DOHH2 (cell line): ENCODE results near the gene SERINC2.

Experiments used
- H3F3A ChIP-seq: fragments of 200-600 bp; sonication (generic), shearing (Covaris generic); 2 replicates; pipeline ENCODE4 v1.6.0; 2016; ENCODE audit warnings: antibody characterized with exemption, mild to moderate bottlenecking; ENCODE audit not compliant: control insufficient read depth, insufficient read depth
- H3K27ac ChIP-seq: fragments of 200-600 bp; sonication (generic); 2 replicates; pipeline ENCODE4 v1.5.1; 2014; ENCODE audit warnings: low read depth, mild to moderate bottlenecking, low read length, moderate library complexity
- H3K27me3 ChIP-seq: fragments of 200-600 bp; sonication (generic); 2 replicates; pipeline ENCODE4 v1.6.1; 2014; ENCODE audit warnings: mild to moderate bottlenecking, low read length, mixed read lengths; ENCODE audit not compliant: control insufficient read depth
- H3K36me3 ChIP-seq: fragments of 200-600 bp; sonication (generic); 2 replicates; pipeline ENCODE4 v1.6.1; 2014; ENCODE audit warnings: mild to moderate bottlenecking, low read length, moderate library complexity, mixed read lengths; ENCODE audit not compliant: control insufficient read depth
- H3K4me1 ChIP-seq: fragments of 200-600 bp; sonication (generic); 2 replicates; pipeline ENCODE4 v1.6.1; 2014; ENCODE audit warnings: mild to moderate bottlenecking, low read length, mixed read lengths; ENCODE audit not compliant: control insufficient read depth
- H3K4me2 ChIP-seq: fragments of 200-600 bp; sonication (generic); 2 replicates; pipeline ENCODE4 v1.6.0; 2014; ENCODE audit warnings: mild to moderate bottlenecking, low read length, moderate library complexity
- H3K4me3 ChIP-seq: fragments of 200-600 bp; sonication (generic); 2 replicates; pipeline ENCODE4 v1.5.1; 2014; ENCODE audit warnings: mild to moderate bottlenecking, low read length, mixed read lengths
- H3K79me2 ChIP-seq: fragments of 200-600 bp; sonication (generic); 2 replicates; pipeline ENCODE4 v1.6.1; 2014; ENCODE audit warnings: mild to moderate bottlenecking, low read length, mixed read lengths; ENCODE audit not compliant: control insufficient read depth
- H3K9me2 ChIP-seq: fragments of 200-600 bp; sonication (generic); replicated peaks from 2 replicates; pipeline ENCODE4 v1.6.1; 2014; ENCODE audit warnings: mild to moderate bottlenecking, low read length, mixed read lengths; ENCODE audit not compliant: control insufficient read depth
- H3K9me3 ChIP-seq: fragments of 200-600 bp; sonication (generic); 2 replicates; pipeline ENCODE4 v1.6.1; 2014; ENCODE audit warnings: antibody characterized with exemption, low read length, mixed read lengths; ENCODE audit not compliant: control insufficient read depth, insufficient read depth
- H4K20me1 ChIP-seq: fragments of 200-600 bp; sonication (generic); 2 replicates; pipeline ENCODE4 v1.6.0; 2014; ENCODE audit warnings: low read depth, mild to moderate bottlenecking, antibody characterized with exemption, low read length, moderate library complexity; ENCODE audit not compliant: control insufficient read depth, insufficient read depth
- CTCF ChIP-seq: fragments of 200-600 bp; sonication (generic); IDR thresholded peaks from one replicate; pipeline ENCODE4 v1.5.1; 2014; ENCODE audit warnings: antibody characterized with exemption, mild to moderate bottlenecking, low read depth, low read length; ENCODE audit not compliant: poor library complexity, severe bottlenecking
- EZH2phosphoT487 ChIP-seq: fragments of 200-600 bp; sonication (generic); IDR thresholded peaks from 2 replicates; pipeline ENCODE4 v1.6.1; 2017; ENCODE audit warnings: borderline replicate concordance, mild to moderate bottlenecking, antibody characterized with exemption, low read length, moderate library complexity, mixed read lengths

The SERINC2 gene

GRCh38 chr1:31412732-31413404, at the start of gene SERINC2:
TSS of gene SERINC2 (plus strand) at chr1:31413213. CDS start at chr1:31413266, 53 bp downstream.
- Histone ChIP-seq H3K27ac (no peak within 1 kb of the TSS), H3K79me2 (no peaks in the 10 kb centered on the region), H3F3A (no peaks in the 10 kb centered on the region), H3K4me3 (peak within 1 kb of the TSS; percentile 82), H3K27me3 (peaks cover 43% of the 10 kb centered on the region), H4K20me1 (no peaks in the 10 kb centered on the region), H3K36me3 (no peaks in the 10 kb centered on the region), H3K4me1 (peaks cover 17% of the 10 kb centered on the region), H3K9me3 (no peaks in the 10 kb centered on the region), H3K9me2 (no peaks in the 10 kb centered on the region), H3K4me2 (peak within 1 kb of the TSS; percentile 99)
- TF ChIP-seq CTCF (no peak), EZH2phosphoT487 (no peak)

- H3K4me3 ChIP-seq, result no peak overlapping the region
- H3K27ac ChIP-seq, result no peak overlapping the region
- no peak overlapping the region for H3K4me2 ChIP-seq
- H3K79me2 ChIP-seq, result no peaks in the 10 kb centered on the region
- TF ChIP-seq EZH2phosphoT487, result no peak
- no peaks in the 10 kb centered on the region for H3K9me2 ChIP-seq
- peaks cover 6% of the 10 kb centered on the region for H3K36me3 ChIP-seq
- no peaks in the 10 kb centered on the region for H3K9me3 ChIP-seq
- no peaks in the 10 kb centered on the region for H4K20me1 ChIP-seq
- H3F3A ChIP-seq, result no peaks in the 10 kb centered on the region
- no peaks in the 10 kb centered on the region for H3K27me3 ChIP-seq
- H3K4me1 ChIP-seq, result no peaks in the 10 kb centered on the region
These were observed 48.3 kb upstream of the SERINC2 start for GRCh38 chr1:31364561-31365250.

- H3K9me3 ChIP-seq, result no peaks in the 10 kb centered on the region
- H4K20me1 ChIP-seq, result no peaks in the 10 kb centered on the region
- H3K4me1 ChIP-seq, result no peaks in the 10 kb centered on the region
- no peak overlapping the region for H3K4me3 ChIP-seq
- no peaks in the 10 kb centered on the region for H3K79me2 ChIP-seq
- no peaks in the 10 kb centered on the region for H3F3A ChIP-seq
- no peak overlapping the region for H3K4me2 ChIP-seq
- TF ChIP-seq CTCF (no peak), EZH2phosphoT487 (no peak)
- no peak overlapping the region for H3K27ac ChIP-seq
- H3K27me3 ChIP-seq, result no peaks in the 10 kb centered on the region
- H3K9me2 ChIP-seq, result no peaks in the 10 kb centered on the region
- peaks cover 6% of the 10 kb centered on the region; the same call in 1 of the 2 replicates for H3K36me3 ChIP-seq
These were observed 46.2 kb upstream of the SERINC2 start for GRCh38 chr1:31366796-31367195.

DNA sequence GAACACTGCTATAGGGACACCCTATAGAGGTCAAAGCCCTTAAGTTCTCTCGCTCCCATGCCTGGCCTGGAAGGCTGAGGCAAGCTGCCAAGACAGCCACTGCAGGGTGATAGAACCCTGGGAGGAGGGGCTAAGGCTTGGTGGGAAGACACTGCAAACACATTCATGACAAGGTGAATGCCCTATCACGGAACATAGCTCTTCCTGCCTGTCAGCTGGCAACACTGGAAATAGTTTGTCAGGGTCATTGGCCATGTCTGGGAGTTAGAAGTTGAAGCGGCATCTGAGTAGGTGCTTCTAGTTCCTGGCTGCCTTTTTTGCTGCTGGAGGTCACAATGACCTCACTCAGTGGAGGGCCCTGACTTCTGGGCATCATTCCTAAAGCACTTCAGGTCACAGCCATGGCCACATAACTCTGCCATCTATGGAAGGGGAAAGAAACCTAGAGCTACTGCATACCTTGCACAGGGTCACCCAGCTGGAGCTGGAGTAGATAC, 44.4 kb upstream of the SERINC2 start:
- H3K4me1 ChIP-seq, result peaks cover 4% of the 10 kb centered on the region; the same call in 1 of the 2 replicates
- H4K20me1 ChIP-seq, result no peaks in the 10 kb centered on the region
- peaks cover 5% of the 10 kb centered on the region; the same call in 1 of the 2 replicates for H3K27me3 ChIP-seq
- H3F3A ChIP-seq, result no peaks in the 10 kb centered on the region
- H3K27ac ChIP-seq, result no peak overlapping the region
- no peak overlapping the region for H3K4me2 ChIP-seq
- peaks cover 6% of the 10 kb centered on the region; the same call in 1 of the 2 replicates for H3K36me3 ChIP-seq
- no peak overlapping the region for H3K4me3 ChIP-seq
- no peaks in the 10 kb centered on the region for H3K79me2 ChIP-seq
- TF ChIP-seq EZH2phosphoT487 (no peak), CTCF (no peak)
- H3K9me2 ChIP-seq, result no peaks in the 10 kb centered on the region
- H3K9me3 ChIP-seq, result no peaks in the 10 kb centered on the region
